Keratinocyte (primary cell): ENCODE data around the gene FAM204A. TPM values are rescaled to one million over a fixed set of nuclear protein-coding genes. Genes with fewer than 3 reads are reported as not detected.

Source experiments
- DNase-seq: peaks from one replicate; pipeline ENCODE4 v3.0.0-alpha.2; 2011; ENCODE audit warnings: low read depth, missing footprints, low spot score
- FAIRE-seq: peaks from 2 replicates; lab custom pipeline; 2011; peaks lifted over from hg19 to GRCh38; lab: Jason Lieb, UNC
- H2AFZ ChIP-seq: 2 replicates; pipeline ENCODE4 v1.6.0; 2012; ENCODE audit warnings: low read length, control low read depth, inconsistent platforms; ENCODE audit not compliant: control insufficient read depth
- H3K27ac ChIP-seq: 2 replicates; pipeline ENCODE4 v1.5.1; 2011; ENCODE audit warnings: low read length; ENCODE audit not compliant: control insufficient read depth, insufficient read depth
- H3K27me3 ChIP-seq: 3 replicates; pipeline ENCODE4 v1.6.0; 2011; ENCODE audit warnings: low read length; ENCODE audit not compliant: control insufficient read depth, insufficient read depth; ENCODE audit errors: extremely low read depth
- H3K36me3 ChIP-seq, 2 experiments: 2 replicates in 1 of 2; 3 replicates in 1 of 2; pipeline ENCODE4 v1.5.1; 2011; ENCODE audit warnings: low read length in 2 of 2, mild to moderate bottlenecking in 1 of 2; ENCODE audit not compliant: control insufficient read depth in 2 of 2, insufficient read depth in 2 of 2; ENCODE audit errors: extremely low read depth in 1 of 2
- H3K4me1 ChIP-seq: 3 replicates; pipeline ENCODE4 v1.5.1; 2011; ENCODE audit warnings: low read length; ENCODE audit not compliant: control insufficient read depth, insufficient read depth; ENCODE audit errors: extremely low read depth
- H3K4me2 ChIP-seq: 3 replicates; pipeline ENCODE4 v1.6.0; 2011; ENCODE audit warnings: low read depth, low read length; ENCODE audit not compliant: control insufficient read depth, insufficient read depth; ENCODE audit errors: extremely low read depth
- H3K4me3 ChIP-seq, 3 experiments: fragments of 200-600 bp in 1 of 3; sonication (generic) in 1 of 3; 2 replicates in 2 of 3; 3 replicates in 1 of 3; pipeline ENCODE4 v1.5.1; 2011 to 2016; ENCODE audit warnings: low read length in 3 of 3, mild to moderate bottlenecking in 3 of 3, control low read depth in 2 of 3, inconsistent platforms in 1 of 3, low read depth in 1 of 3, mixed read lengths in 1 of 3, mixed run types in 1 of 3, moderate library complexity in 1 of 3; ENCODE audit not compliant: control insufficient read depth in 2 of 3, insufficient read depth in 2 of 3; ENCODE audit errors: extremely low read depth in 1 of 3
- H3K79me2 ChIP-seq: 2 replicates; pipeline ENCODE4 v1.6.0; 2012; ENCODE audit warnings: low read length; ENCODE audit not compliant: control insufficient read depth, insufficient read depth
- H3K9ac ChIP-seq: 3 replicates; pipeline ENCODE4 v1.6.0; 2011; ENCODE audit warnings: low read length; ENCODE audit not compliant: control insufficient read depth, insufficient read depth; ENCODE audit errors: extremely low read depth
- H3K9me1 ChIP-seq: 3 replicates; pipeline ENCODE4 v1.6.0; 2011; ENCODE audit warnings: low read length; ENCODE audit not compliant: control insufficient read depth, insufficient read depth; ENCODE audit errors: extremely low read depth
- H3K9me3 ChIP-seq: 2 replicates; pipeline ENCODE4 v1.5.1; 2012; ENCODE audit warnings: low read depth, low read length; ENCODE audit not compliant: control insufficient read depth
- H4K20me1 ChIP-seq: 3 replicates; pipeline ENCODE4 v1.6.0; 2011; ENCODE audit warnings: low read length; ENCODE audit not compliant: control insufficient read depth, insufficient read depth; ENCODE audit errors: extremely low read depth
- CTCF ChIP-seq, 3 experiments: IDR thresholded peaks in 1 of 3; conservative IDR thresholded peaks in 1 of 3; optimal IDR thresholded peaks in 1 of 3; 2 replicates in 2 of 3; 3 replicates in 1 of 3; pipeline versions ENCODE3 to v1.5.1; 2011; ENCODE audit warnings: low read length in 3 of 3, mild to moderate bottlenecking in 3 of 3, moderate library complexity in 2 of 3, control low read depth in 1 of 3, inconsistent platforms in 1 of 3; ENCODE audit not compliant: insufficient read depth in 2 of 3; ENCODE audit errors: extremely low read depth in 1 of 3
- EZH2 ChIP-seq: IDR thresholded peaks from one replicate; pipeline ENCODE4 v1.6.1; 2012; ENCODE audit warnings: inconsistent platforms, mild to moderate bottlenecking, low read length, moderate library complexity
- dilution Hi-C: fragments of 300-500 bp; cut with MboI; formaldehyde crosslinking; loops from one replicate; pipeline ENCODE4 v1.7.0; 2020; ENCODE audit warnings: low sequenced_read_pairs; ENCODE audit not compliant: extremely low pct_ligation_motif_present
- polyA plus RNA-seq, 5 experiments: library from polyadenylated mRNA; depleted of rRNA in 3 of 5; stranded (reverse) in 3 of 5; stranded (forward) in 1 of 5; unstranded in 1 of 5; fragments of >200 nt; gene quantifications; 1 replicate in 1 of 5; 2 replicates in 3 of 5; 3 replicates in 1 of 5; pipeline versions ENCODE4 v1.2.1 to v1.2.3, GENCODE V29; 2011 to 2012; ENCODE audit warnings: missing spikeins in 2 of 5, low read depth in 1 of 5, low replicate concordance in 1 of 5

FAM204A gene
- polyA plus RNA-seq, 1 donor (not counting 4 experiments of a cell fraction or from before 2014, with no cell fraction given): 38.6 TPM

DNA sequence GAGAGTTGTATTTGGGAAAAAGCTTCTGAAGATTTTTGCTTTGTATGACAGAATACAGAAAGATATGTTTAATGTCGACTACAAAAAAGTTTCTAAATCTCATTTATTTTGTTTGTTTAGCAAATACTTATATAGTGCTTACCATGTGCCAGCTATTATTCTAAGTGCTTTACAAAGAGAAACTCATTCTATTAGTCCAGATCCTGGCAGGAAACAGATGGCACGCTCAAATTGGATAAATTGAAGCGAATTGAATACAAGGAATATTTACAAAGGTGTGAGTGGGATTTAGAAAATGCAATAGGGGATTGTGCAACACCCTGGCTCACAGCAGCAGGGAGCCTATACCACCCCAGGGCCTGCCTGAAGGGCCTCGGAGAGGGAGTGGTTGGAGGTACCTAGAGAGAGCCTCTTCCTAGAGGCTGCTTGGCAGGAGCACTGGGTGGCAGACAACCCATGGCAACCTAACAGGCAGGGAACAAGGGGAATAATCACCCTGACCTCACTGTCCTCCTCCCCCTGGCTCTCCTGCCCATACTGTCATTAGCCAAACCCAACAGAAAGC is 27.6 kb upstream of the FAM204A start:
- Histone ChIP-seq H2AFZ (no peak overlapping the region), H3K79me2 (no peaks in the 10 kb centered on the region), H3K9me1 (no peaks in the 10 kb centered on the region), H3K27me3 (no peaks in the 10 kb centered on the region), H3K9me3 (no peaks in the 10 kb centered on the region), H3K9ac (no peak overlapping the region), H3K4me2 (no peak overlapping the region), H3K36me3 (no peaks in the 10 kb centered on the region), H3K27ac (no peak overlapping the region), H4K20me1 (no peaks in the 10 kb centered on the region), H3K4me3 (no peak overlapping the region), H3K4me1 (peaks cover 17% of the 10 kb centered on the region)
- DNase-seq (no peak), FAIRE-seq (no peak)
- TF ChIP-seq EZH2 (no peak), CTCF (optimal IDR thresholded peaks at IDR 0.05 in 1 of 3, IDR thresholded peaks at IDR 0.05 in 1 of 3, conservative IDR thresholded peaks at IDR 0.05 in 1 of 3; ENCODE audit: extremely low read depth in 1 of 3, insufficient read depth in 2 of 3, low read length in 3 of 3) (no peak)
- dilution Hi-C loops: no loop called here

GRCh38 chr10:118365702-118366101 is 23.6 kb upstream of the FAM204A start:
- H3K9me1 ChIP-seq: no peaks in the 10 kb centered on the region
- H3K9me3 ChIP-seq: no peaks in the 10 kb centered on the region
- H3K79me2 ChIP-seq: no peaks in the 10 kb centered on the region
- H3K27ac ChIP-seq: no peak overlapping the region
- no peak overlapping the region for H3K9ac ChIP-seq
- no peaks in the 10 kb centered on the region for H4K20me1 ChIP-seq
- H3K36me3 ChIP-seq: no peaks in the 10 kb centered on the region
- no peaks in the 10 kb centered on the region for H3K4me1 ChIP-seq
- no peaks in the 10 kb centered on the region for H3K27me3 ChIP-seq
- no peak overlapping the region for H2AFZ ChIP-seq
- H3K4me2 ChIP-seq: no peak overlapping the region
- dilution Hi-C loops: no loop called here
- H3K4me3 ChIP-seq: no peak overlapping the region
- DNase-seq (no peak), FAIRE-seq (no peak)
- TF ChIP-seq EZH2 (no peak), CTCF (optimal IDR thresholded peaks at IDR 0.05 in 1 of 3, IDR thresholded peaks at IDR 0.05 in 1 of 3, conservative IDR thresholded peaks at IDR 0.05 in 1 of 3; ENCODE audit: extremely low read depth in 1 of 3, insufficient read depth in 2 of 3, low read length in 3 of 3) (no peak)
